ENCODE data around the gene TGFB3. TPM values are rescaled to one million over a fixed set of nuclear protein-coding genes. Genes with fewer than 3 reads are reported as not detected.

TGFB3 gene
- total RNA-seq, 2 donors from 2014 or later: 2.0 to 2.2 TPM

DNA sequence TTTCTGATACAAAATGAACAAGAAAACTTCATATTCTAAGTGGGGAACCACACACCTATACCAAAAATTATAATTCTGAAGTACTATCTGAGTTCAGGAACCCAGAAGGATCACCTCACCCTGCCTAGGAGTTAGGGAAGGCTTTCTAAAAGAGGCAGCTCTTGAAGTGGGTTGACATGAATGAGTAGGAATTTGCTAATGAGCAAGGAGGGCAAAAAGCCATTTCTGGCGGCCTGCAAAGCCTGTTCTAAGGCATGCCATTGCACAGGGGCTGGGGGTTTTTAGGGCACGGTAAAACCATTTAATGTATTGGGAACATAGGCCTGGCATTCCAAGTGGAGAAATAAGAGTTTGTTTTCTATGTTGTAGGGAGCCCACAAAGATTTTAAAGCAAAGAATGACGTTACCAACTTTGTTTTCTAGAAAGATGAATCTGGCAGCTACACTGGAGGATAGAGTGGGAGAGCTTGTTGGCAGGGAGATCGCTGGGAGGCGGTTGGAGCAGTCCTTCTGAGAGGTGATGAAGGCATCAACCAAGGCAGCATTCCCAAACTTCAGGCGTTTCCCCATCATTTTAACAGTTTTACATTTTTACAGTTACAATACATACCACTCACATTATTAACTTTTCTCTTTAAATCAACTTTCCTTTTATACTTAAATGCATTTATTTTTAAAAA is 17.9 kb upstream of the TGFB3 start:
- H3K9me3 Mint-ChIP-seq: peaks cover 7% of the 10 kb centered on the region
- no peaks in the 10 kb centered on the region for H3K27me3 Mint-ChIP-seq
- H3K4me1 Mint-ChIP-seq: no peaks in the 10 kb centered on the region
- no peak overlapping the region for H3K4me3 Mint-ChIP-seq
- H3K27ac Mint-ChIP-seq: no peak overlapping the region
- no peak for ATAC-seq (replicated peaks)
- peaks cover 70% of the 10 kb centered on the region for H3K36me3 Mint-ChIP-seq (ENCODE audit: low read depth)

DNA sequence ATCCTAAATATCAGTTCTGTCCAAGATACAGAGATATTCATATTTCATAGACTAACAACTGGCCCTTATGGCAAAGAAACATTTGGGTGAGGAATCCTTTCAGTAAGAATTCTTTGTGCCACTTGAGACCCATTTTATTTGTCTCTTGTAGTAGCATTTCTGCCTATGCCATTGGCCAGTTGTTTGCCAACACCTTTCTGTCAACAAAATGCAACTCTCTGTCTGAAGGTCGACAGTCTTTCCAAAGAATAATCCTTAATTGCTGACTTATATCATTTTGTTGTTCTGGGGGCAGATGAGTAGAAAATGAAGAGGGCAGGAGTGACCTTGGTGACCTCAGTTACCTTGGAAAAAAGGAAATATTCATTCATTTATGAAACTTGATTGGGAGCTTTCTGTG is 14.7 kb upstream of the TGFB3 start:
- no peaks in the 10 kb centered on the region for H3K9me3 Mint-ChIP-seq
- no peak for ATAC-seq (replicated peaks)
- no peaks in the 10 kb centered on the region for H3K27me3 Mint-ChIP-seq
- H3K36me3 Mint-ChIP-seq (ENCODE audit: low read depth): peaks cover 60% of the 10 kb centered on the region
- no peak overlapping the region for H3K27ac Mint-ChIP-seq
- no peak overlapping the region for H3K4me3 Mint-ChIP-seq
- H3K4me1 Mint-ChIP-seq: no peaks in the 10 kb centered on the region

DNA sequence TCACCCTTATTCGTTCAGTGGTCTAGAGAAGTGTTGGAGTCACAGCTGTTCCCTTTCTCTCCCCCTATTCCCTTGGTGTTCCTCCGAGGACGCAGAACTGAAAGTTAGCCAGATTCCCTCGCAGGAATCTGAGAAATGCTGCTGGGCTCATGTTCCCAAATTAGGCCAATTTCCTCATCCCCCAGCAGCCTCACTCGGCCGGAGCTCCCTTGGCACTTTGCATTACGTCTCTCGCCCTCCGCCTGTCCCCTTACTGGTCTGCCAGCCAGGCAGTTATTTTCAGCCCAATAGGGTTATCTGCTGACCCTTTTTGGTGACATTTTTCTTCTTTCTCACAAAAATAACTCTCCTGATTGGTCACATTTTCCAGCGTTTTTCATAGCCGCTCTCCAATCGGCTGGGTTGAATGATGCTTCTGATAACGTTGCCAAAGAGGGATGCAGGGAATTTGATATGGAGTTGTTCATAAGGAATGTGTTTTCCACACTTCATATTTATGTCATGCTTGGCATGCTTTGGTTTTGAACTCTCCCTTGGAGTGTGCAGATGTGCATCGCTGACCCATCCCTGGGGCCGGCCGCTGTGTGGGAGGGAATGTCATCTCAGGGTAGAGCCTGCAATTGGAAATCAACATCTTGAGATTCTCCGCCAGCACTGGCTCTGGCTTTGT is 13.7 kb upstream of the TGFB3 start:
- Mint-ChIP-seq H3K4me3 (no peak overlapping the region), H3K27ac (no peak overlapping the region), H3K36me3 (ENCODE audit: low read depth) (peaks cover 50% of the 10 kb centered on the region), H3K27me3 (no peaks in the 10 kb centered on the region), H3K9me3 (no peaks in the 10 kb centered on the region), H3K4me1 (no peaks in the 10 kb centered on the region)
- no peak for ATAC-seq (replicated peaks)

- Mint-ChIP-seq H3K4me1 (no peaks in the 10 kb centered on the region), H3K9me3 (no peaks in the 10 kb centered on the region), H3K27ac (peak overlapping the region; percentile 13), H3K4me3 (no peak overlapping the region), H3K36me3 (ENCODE audit: low read depth) (peaks cover 40% of the 10 kb centered on the region), H3K27me3 (no peaks in the 10 kb centered on the region)
- peak; percentile 79 for ATAC-seq (replicated peaks)
Observed at GRCh38 chr14:75993567-75994041, 11.8 kb upstream of the TGFB3 start.

DNA sequence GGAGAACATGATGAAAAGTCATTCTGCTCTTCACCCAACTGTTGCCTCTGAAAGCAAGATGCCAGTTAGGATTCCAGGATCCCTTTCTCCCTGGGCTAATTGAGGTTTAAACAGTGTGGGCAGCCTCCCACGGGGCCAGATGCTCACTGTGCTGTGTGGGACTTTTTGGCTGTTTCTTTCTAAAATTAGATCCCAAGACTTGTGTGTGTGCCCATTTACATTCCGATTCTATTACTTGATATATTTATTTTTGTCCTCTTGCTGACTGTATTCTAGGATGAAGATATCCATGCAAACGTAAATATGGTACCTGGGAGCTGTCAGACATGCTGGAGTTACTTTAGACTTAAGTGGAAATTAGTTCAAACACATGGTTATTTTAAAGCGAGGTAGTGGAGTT is 10.0 kb upstream of the TGFB3 start:
- H3K27ac Mint-ChIP-seq: no peak overlapping the region
- H3K4me3 Mint-ChIP-seq: no peak overlapping the region
- H3K9me3 Mint-ChIP-seq: no peaks in the 10 kb centered on the region
- ATAC-seq (replicated peaks): no peak
- peaks cover 24% of the 10 kb centered on the region for H3K36me3 Mint-ChIP-seq (ENCODE audit: low read depth)
- H3K4me1 Mint-ChIP-seq: peaks cover under 1% of the 10 kb centered on the region
- H3K27me3 Mint-ChIP-seq: no peaks in the 10 kb centered on the region

GRCh38 chr14:75990297-75990696 is 8.5 kb upstream of the TGFB3 start:
- Mint-ChIP-seq H3K27ac (no peak overlapping the region), H3K9me3 (no peaks in the 10 kb centered on the region), H3K4me1 (peaks cover 7% of the 10 kb centered on the region), H3K27me3 (no peaks in the 10 kb centered on the region), H3K36me3 (ENCODE audit: low read depth) (peaks cover 10% of the 10 kb centered on the region), H3K4me3 (no peak overlapping the region)
- no peak for ATAC-seq (replicated peaks)

- Mint-ChIP-seq H3K9me3 (no peaks in the 10 kb centered on the region), H3K4me3 (no peak overlapping the region), H3K36me3 (ENCODE audit: low read depth) (peaks cover 6% of the 10 kb centered on the region), H3K27me3 (no peaks in the 10 kb centered on the region), H3K27ac (no peak overlapping the region), H3K4me1 (peaks cover 7% of the 10 kb centered on the region)
- no peak for ATAC-seq (replicated peaks)
Observed at GRCh38 chr14:75989134-75989533, 7.3 kb upstream of the TGFB3 start.

DNA sequence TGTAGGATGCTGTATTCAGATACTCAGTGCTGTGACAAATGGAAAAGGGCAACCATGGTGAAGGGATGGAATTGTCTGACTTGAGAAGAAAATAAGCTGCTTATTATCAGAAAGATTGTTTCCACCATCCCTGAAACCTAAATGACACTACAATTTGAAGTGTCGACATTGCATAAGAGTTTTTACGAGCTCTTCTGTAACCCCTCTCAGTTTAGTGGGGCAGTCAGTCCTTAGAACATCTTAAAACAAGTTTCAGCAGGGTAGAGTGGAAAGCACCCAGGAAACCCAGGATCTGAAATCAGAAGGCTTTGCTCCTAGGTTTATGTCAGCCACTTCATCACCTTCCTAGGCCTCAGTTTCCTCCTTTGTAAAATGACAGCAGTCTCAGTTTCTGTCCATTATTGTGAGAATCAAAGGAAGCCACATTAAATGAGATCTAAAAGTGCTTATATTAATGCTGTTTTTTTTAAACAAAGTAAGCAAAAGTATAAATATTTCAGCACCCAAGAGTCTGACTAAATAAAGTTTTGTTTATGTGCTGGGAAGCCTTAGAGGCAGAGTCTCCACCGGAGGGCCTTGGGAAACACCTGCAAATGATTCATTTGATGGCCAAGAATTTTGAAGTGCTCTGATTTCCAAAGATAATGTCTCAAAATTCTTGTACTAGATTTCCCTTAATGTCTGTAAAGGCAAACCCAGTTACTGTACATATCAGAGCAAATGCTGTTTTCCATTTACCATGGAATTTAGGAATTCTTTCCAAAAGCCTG is 5.6 kb upstream of the TGFB3 start:
- Mint-ChIP-seq H3K27me3 (no peaks in the 10 kb centered on the region), H3K9me3 (no peaks in the 10 kb centered on the region)

GRCh38 chr14:75986439-75986765 is 4.6 kb upstream of the TGFB3 start:
- no peaks in the 10 kb centered on the region for H3K36me3 Mint-ChIP-seq (ENCODE audit: low read depth)
- no peaks in the 10 kb centered on the region for H3K9me3 Mint-ChIP-seq
- peaks cover 14% of the 10 kb centered on the region for H3K4me1 Mint-ChIP-seq
- no peaks in the 10 kb centered on the region for H3K27me3 Mint-ChIP-seq
- H3K4me3 Mint-ChIP-seq: peak overlapping the region; percentile 89
- H3K27ac Mint-ChIP-seq: peak overlapping the region; percentile 87
- ATAC-seq (replicated peaks): no peak

More for the DNA sequence above, 5.6 kb upstream of the TGFB3 start:
- Mint-ChIP-seq H3K27ac (peak overlapping the region; percentile 87), H3K4me1 (peaks cover 7% of the 10 kb centered on the region), H3K4me3 (no peak overlapping the region), H3K36me3 (ENCODE audit: low read depth) (no peaks in the 10 kb centered on the region)
- ATAC-seq (replicated peaks): no peak

DNA sequence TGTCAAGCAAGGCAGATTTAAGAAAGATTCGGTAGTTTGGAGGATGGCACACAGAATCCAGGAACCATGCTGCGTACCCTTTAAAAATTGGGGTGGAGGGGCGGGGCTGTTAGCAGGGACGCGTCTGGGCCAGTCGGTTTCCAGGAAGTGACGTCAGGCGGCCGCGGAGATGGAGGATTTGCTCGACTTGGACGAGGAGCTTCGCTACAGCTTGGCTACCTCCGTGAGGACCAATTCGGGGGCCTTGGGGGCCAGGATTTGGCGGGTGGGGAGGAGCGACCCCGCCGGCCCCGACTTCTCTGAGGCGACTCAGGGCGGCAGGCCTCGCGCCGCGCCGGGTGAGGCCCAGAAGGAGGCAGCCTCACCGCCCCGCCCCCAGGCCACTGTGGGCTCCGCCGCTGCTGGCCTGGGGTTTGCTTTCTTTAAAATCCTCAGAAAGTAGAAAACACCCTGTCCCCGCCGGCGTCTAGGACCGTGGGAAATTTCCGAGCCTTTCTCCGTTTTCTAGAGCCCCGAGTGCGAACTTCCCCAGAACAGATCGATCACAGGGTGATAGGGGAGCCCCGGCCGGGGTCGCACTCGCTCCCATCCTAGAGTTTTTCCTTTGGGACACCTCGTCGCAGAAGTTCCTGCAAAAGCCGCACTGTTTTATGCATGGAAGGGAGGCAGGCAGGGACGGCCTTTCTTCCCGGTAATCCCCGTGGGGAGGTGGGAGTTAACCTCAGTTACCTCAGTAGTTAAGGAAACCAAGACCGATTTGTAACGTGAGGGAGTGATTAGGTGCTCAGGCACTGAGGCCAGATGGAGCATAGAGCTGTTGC is 4.0 kb upstream of the TGFB3 start, which contains the start of gene IFT43:
IFT43 (plus strand) TSS at position 146 of the 821 bp plus-strand sequence; CDS start at position 170, 24 bp downstream.
- peak; percentile 76 for ATAC-seq (replicated peaks)

GRCh38 chr14:75984674-75985073 is 2.9 kb upstream of the TGFB3 start:
- no peaks in the 10 kb centered on the region for H3K27me3 Mint-ChIP-seq
- ATAC-seq (replicated peaks): no peak
- H3K4me1 Mint-ChIP-seq: peaks cover 24% of the 10 kb centered on the region
- H3K4me3 Mint-ChIP-seq: peak overlapping the region; percentile 89
- no peaks in the 10 kb centered on the region for H3K36me3 Mint-ChIP-seq (ENCODE audit: low read depth)
- H3K9me3 Mint-ChIP-seq: no peaks in the 10 kb centered on the region
- H3K27ac Mint-ChIP-seq: no peak overlapping the region

More for the DNA sequence above, 4.0 kb upstream of the TGFB3 start, which contains the start of gene IFT43:
- Mint-ChIP-seq H3K9me3 (no peaks in the 10 kb centered on the region), H3K36me3 (ENCODE audit: low read depth) (no peaks in the 10 kb centered on the region), H3K4me1 (peaks cover 18% of the 10 kb centered on the region), H3K27ac (peak within 1 kb of the TSS; percentile 87), H3K27me3 (no peaks in the 10 kb centered on the region), H3K4me3 (peak within 1 kb of the TSS; percentile 89)

- no peak for ATAC-seq (replicated peaks)
- no peaks in the 10 kb centered on the region for H3K27me3 Mint-ChIP-seq
- no peaks in the 10 kb centered on the region for H3K36me3 Mint-ChIP-seq (ENCODE audit: low read depth)
- H3K9me3 Mint-ChIP-seq: no peaks in the 10 kb centered on the region
- H3K4me3 Mint-ChIP-seq: peak overlapping the region; percentile 95
- peak overlapping the region; percentile 66 for H3K27ac Mint-ChIP-seq
- H3K4me1 Mint-ChIP-seq: peaks cover 30% of the 10 kb centered on the region
Observed at GRCh38 chr14:75983019-75983358, 1.2 kb upstream of the TGFB3 start.

DNA sequence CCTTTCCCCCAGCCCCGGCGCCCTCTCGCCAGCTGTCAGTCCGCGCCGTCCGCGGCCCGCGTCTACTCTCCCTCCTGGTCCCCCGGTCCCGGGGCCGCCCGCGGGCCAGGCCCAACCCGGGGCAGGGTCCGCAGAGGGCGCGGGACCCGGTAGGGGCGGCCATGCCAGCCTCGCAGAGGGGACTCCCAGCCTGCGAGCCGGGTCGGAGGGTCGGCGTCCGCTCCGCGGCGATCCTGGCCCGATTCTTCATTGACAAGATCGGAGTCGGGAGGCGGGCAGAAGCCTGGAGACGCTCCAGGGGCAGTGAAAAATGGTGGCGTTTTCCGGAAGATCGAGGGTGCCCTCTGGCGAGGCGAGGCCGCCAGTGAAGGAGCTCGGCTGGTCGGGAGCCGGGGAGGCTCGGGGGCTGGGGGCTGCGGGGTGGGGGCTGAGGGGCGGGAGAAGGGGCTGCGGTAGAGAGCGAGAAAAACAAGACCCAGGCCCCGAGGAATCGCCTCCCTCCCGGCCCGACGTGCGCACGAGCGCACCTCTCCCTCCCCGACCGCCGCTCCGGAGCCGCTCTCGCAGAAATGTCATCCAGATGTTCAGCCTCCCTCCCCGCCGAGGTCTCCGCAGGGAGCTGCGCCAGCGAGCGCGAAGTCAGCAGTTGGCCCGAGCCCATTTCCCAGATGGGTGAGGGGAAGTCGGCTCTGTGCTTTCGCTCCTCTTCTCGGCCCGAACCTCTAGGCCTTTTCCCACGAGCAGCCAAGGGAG is 647 bp upstream of the TGFB3 start:
- H3K27ac Mint-ChIP-seq: peak overlapping the region; percentile 91
- H3K36me3 Mint-ChIP-seq (ENCODE audit: low read depth): no peaks in the 10 kb centered on the region
- H3K9me3 Mint-ChIP-seq: no peaks in the 10 kb centered on the region
- no peaks in the 10 kb centered on the region for H3K27me3 Mint-ChIP-seq
- H3K4me3 Mint-ChIP-seq: peak overlapping the region; percentile 95
- ATAC-seq (replicated peaks): peak; percentile 77
- H3K4me1 Mint-ChIP-seq: peaks cover 30% of the 10 kb centered on the region

Measured in activated T-helper 17 cell treated with anti-CD3 and anti-CD28 coated beads, Interleukin-2, amount 50 U/mL, for 72 hours (primary cell).